ENCODE measurements around the gene CHST8. TPM values are rescaled to one million over a fixed set of nuclear protein-coding genes. Genes with fewer than 3 reads are reported as not detected.

CHST8 gene, protein sequence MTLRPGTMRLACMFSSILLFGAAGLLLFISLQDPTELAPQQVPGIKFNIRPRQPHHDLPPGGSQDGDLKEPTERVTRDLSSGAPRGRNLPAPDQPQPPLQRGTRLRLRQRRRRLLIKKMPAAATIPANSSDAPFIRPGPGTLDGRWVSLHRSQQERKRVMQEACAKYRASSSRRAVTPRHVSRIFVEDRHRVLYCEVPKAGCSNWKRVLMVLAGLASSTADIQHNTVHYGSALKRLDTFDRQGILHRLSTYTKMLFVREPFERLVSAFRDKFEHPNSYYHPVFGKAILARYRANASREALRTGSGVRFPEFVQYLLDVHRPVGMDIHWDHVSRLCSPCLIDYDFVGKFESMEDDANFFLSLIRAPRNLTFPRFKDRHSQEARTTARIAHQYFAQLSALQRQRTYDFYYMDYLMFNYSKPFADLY
- total RNA-seq, result 0.35 TPM in 1 of 2 replicates, not detected in the other
- long read RNA-seq, result 0 reads

DNA sequence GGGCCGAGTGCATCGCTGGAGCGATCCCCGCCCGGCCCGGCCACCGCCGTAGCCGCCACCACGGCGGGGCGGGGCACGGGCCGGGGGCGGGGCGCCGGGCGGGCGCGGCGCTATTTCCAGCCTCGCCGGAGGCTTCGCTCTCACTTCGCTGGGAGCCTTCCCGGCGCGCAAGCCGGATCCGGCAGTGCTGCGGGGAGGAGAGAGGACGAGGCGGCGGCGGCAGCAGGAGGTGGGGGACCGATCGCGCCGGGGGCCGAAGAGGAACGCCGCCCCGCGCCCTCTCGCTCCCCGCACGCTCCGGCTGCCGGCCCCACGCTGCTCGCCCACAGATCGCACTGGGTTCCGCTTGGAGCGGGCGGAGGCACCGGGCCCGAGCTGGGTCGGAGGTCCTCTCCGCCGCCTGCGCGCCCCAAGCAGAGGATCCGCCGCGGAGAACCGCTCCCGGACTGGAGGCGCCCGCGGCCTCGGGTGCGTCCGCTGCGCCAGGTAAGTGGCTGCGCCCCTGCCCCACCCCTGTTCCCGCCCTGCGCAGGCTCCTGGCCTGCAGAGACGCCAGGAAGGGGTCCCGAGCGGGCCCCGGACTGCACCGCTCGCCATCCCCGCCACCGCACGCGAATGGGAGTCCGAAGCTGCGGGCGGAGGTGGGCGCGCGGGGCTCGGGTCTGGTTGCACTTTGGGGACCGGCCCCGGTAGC is at the start of gene CHST8:
Gene CHST8 (plus strand): TSS at position 143 of the 694 bp plus-strand sequence. CDS start 67,309 bp downstream, outside the sequence.
- no peaks in the 10 kb centered on the region for H3K9me3 Mint-ChIP-seq (ENCODE audit: unreplicated experiment)
- H3K27ac Mint-ChIP-seq (ENCODE audit: unreplicated experiment), result no peak within 1 kb of the TSS
- no peak for TF ChIP-seq CTCF (IDR thresholded peaks at IDR 0.05)
- no peak for DNase-seq (ENCODE audit: extremely low spot score, unreplicated experiment)
- peak within 1 kb of the TSS; percentile 47 for H3K4me3 Mint-ChIP-seq (ENCODE audit: unreplicated experiment)
- peaks cover 6% of the 10 kb centered on the region for H3K4me1 Mint-ChIP-seq (ENCODE audit: unreplicated experiment)
- H3K27me3 Mint-ChIP-seq (ENCODE audit: unreplicated experiment), result peaks cover 52% of the 10 kb centered on the region
- H3K36me3 Mint-ChIP-seq (ENCODE audit: unreplicated experiment), result no peaks in the 10 kb centered on the region

GRCh38 chr19:33572929-33573328 is 48.8 kb upstream of the CHST8 start:
- no peaks in the 10 kb centered on the region for H3K4me1 Mint-ChIP-seq (ENCODE audit: unreplicated experiment)
- no peak overlapping the region for H3K4me3 Mint-ChIP-seq (ENCODE audit: unreplicated experiment)
- peaks cover 20% of the 10 kb centered on the region for H3K9me3 Mint-ChIP-seq (ENCODE audit: unreplicated experiment)
- no peaks in the 10 kb centered on the region for H3K36me3 Mint-ChIP-seq (ENCODE audit: unreplicated experiment)
- TF ChIP-seq CTCF (IDR thresholded peaks at IDR 0.05), result no peak
- no peak overlapping the region for H3K27ac Mint-ChIP-seq (ENCODE audit: unreplicated experiment)
- no peak for DNase-seq (ENCODE audit: extremely low spot score, unreplicated experiment)
- peaks cover 9% of the 10 kb centered on the region for H3K27me3 Mint-ChIP-seq (ENCODE audit: unreplicated experiment)

DNA sequence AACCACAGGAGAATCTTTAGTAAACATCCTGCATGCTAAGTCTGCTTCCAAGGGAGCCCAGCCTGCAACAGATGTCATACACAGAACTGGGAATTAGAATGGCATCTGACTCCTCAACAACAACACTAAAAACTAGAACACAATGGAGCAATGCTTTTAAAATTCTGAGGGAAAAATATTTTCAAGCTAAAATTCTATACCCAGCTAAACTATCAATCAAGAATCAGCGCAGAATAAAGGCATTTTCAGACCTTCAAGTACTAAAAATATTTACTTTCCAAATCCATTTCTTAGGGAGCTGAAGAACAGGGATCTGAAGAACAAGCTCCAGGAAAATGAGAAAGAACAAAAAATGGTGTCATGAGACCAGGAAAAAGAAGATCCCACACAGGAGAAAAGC is 46.9 kb upstream of the CHST8 start:
- no peak for DNase-seq (ENCODE audit: extremely low spot score, unreplicated experiment)
- Mint-ChIP-seq H3K9me3 (ENCODE audit: unreplicated experiment) (peaks cover 20% of the 10 kb centered on the region), H3K4me3 (ENCODE audit: unreplicated experiment) (no peak overlapping the region), H3K4me1 (ENCODE audit: unreplicated experiment) (no peaks in the 10 kb centered on the region), H3K27me3 (ENCODE audit: unreplicated experiment) (peaks cover 9% of the 10 kb centered on the region), H3K27ac (ENCODE audit: unreplicated experiment) (no peak overlapping the region), H3K36me3 (ENCODE audit: unreplicated experiment) (no peaks in the 10 kb centered on the region)
- no peak for TF ChIP-seq CTCF (IDR thresholded peaks at IDR 0.05)

DNA sequence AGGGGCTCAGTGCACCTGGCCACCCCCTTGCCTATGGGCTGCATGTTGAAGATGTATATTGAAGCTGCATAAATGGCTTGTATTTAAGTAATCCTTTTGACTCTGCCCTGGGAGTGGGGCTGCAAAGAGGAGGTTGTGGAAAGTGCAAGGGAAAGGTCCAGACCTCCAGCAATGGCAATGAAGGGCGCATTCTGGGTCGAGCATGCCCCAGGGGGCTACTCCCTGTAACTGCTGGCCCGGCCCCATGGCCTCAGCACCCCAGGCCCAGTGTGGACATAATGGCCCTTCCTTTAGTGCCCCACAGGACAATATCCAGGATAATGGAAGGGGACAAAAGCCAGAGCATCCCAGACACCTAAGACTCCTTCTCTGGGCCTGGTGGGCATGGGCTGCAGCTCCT is 43.1 kb upstream of the CHST8 start:
- Mint-ChIP-seq H3K36me3 (ENCODE audit: unreplicated experiment) (no peaks in the 10 kb centered on the region), H3K4me1 (ENCODE audit: unreplicated experiment) (no peaks in the 10 kb centered on the region), H3K9me3 (ENCODE audit: unreplicated experiment) (peaks cover 22% of the 10 kb centered on the region), H3K4me3 (ENCODE audit: unreplicated experiment) (no peak overlapping the region), H3K27ac (ENCODE audit: unreplicated experiment) (no peak overlapping the region), H3K27me3 (ENCODE audit: unreplicated experiment) (no peaks in the 10 kb centered on the region)
- no peak for TF ChIP-seq CTCF (IDR thresholded peaks at IDR 0.05)
- no peak for DNase-seq (ENCODE audit: extremely low spot score, unreplicated experiment)

GRCh38 chr19:33580026-33580644 is 41.6 kb upstream of the CHST8 start:
- no peak for DNase-seq (ENCODE audit: extremely low spot score, unreplicated experiment)
- no peaks in the 10 kb centered on the region for H3K4me1 Mint-ChIP-seq (ENCODE audit: unreplicated experiment)
- H3K4me3 Mint-ChIP-seq (ENCODE audit: unreplicated experiment), result no peak overlapping the region
- no peak for TF ChIP-seq CTCF (IDR thresholded peaks at IDR 0.05)
- no peaks in the 10 kb centered on the region for H3K27me3 Mint-ChIP-seq (ENCODE audit: unreplicated experiment)
- no peaks in the 10 kb centered on the region for H3K36me3 Mint-ChIP-seq (ENCODE audit: unreplicated experiment)
- no peak overlapping the region for H3K27ac Mint-ChIP-seq (ENCODE audit: unreplicated experiment)
- H3K9me3 Mint-ChIP-seq (ENCODE audit: unreplicated experiment), result peaks cover 12% of the 10 kb centered on the region
